Uterus (tissue), 2 donors: ENCODE results near the gene RNF115.
"Not testable (repeated sequence)": the region's sequence is repeated elsewhere in the genome, so short reads cannot be mapped to it uniquely, and the experiment has no call there.

Experiments used
- CTCF ChIP-seq, 4 experiments: fragments of 200-600 bp in 2 of 4; fragments of 450-650 bp in 2 of 4; sonication (generic) in 2 of 4; IDR thresholded peaks; one replicate each; pipeline ENCODE4 v1.5.1; 2016 to 2019; ENCODE audit warnings: antibody characterized with exemption in 4 of 4, mild to moderate bottlenecking in 2 of 4, moderate library complexity in 1 of 4
- POLR2A ChIP-seq, 2 donors: fragments of 450-650 bp; IDR thresholded peaks; one replicate each; pipeline ENCODE4 v1.6.1; 2016; ENCODE audit warnings: antibody characterized with exemption in 2 of 2, mild to moderate bottlenecking in 1 of 2, moderate library complexity in 1 of 2

GRCh38 chr1:145830810-145831209 lies 6.9 kb upstream of the RNF115 start:
- not testable (repeated sequence) for TF ChIP-seq POLR2A, CTCF (IDR thresholded peaks at IDR 0.05)
